Ramos (cell line): ENCODE results near the gene RAB11B.
"Not testable (repeated sequence)": the region's sequence is repeated elsewhere in the genome, so short reads cannot be mapped to it uniquely, and the experiment has no call there.

Experiments
- in situ Hi-C: fragments of 300-500 bp; cut with MboI; formaldehyde crosslinking; loops from one replicate; pipeline ENCODE4 v1.14.3; 2022; ENCODE audit warnings: low sequenced_read_pairs; ENCODE audit not compliant: unreplicated experiment

Gene RAB11B

GRCh38 chr19:8389891-8390616 lies at the start of gene RAB11B:
RAB11B (plus strand) TSS chr19:8390360; CDS start chr19:8390417, 57 bp downstream.
- in situ Hi-C loops = no loop called here

- in situ Hi-C loops = not testable (repeated sequence)
These were observed 48.7 kb upstream of the RAB11B start for GRCh38 chr19:8341504-8341903.

DNA sequence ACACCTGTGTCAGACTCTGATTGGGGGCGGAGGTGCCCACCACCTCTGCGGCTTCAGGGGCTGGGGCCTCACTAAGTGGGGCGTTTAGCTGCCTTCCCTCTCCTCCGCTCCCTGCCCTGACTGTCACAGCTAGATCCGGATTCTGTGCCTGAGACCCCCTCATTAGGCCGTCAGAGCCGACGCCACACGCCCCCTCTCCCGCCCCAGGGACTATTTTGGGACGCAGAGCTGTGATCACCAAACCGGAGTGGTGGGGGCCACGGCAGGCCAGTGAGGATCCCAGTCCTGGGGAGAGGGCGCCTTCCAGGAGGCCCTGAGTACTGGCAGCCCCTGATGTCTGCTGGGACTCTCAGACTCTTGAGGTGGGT lies 47.9 kb upstream of the RAB11B start:
- in situ Hi-C loops = no loop called here

DNA sequence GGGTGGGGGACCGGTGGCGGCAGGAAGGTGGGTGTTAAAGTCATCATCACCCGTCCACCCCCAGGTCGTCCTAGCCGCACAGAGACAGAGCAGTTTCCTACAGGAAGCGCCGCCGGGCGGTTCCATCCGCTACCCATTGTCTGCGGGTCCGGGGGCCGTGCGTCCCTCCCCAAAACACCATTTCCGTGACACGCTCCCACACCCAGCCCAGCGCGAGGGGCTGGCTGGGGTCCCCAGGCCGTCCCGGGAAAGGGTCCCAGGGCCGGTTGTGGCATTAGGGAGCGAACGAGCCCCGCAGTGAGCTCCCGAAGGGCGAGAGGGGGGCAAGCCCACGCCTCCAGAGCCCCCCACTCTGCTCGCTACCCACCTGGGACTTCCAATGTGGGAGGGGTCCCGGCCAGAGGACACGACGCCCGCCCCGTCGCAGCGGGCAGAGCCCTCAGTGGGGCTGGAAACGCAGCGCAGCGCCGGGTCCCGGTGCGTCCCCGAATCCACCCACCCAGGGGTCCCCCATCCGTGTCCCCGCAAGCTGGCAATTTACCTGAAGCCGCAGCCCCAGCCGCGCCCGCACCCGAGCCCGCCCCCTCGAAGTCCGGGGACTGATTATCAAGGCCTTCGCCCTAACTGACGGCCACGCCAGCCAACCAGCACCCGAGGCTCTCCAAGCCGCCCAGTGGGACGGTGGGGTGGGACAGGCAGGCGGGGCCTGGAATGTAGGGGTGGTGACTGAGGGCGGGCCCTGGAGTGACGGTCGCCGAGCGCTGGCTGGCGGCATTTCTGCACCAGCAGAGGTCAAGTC lies 47.3 kb upstream of the RAB11B start, which contains the start of gene KANK3:
KANK3 (minus strand) TSS at position 579 of the 799 bp plus-strand sequence. CDS start 5,434 bp downstream, outside the sequence.
- in situ Hi-C loops = no loop called here

- in situ Hi-C loops = no loop called here
These were observed 46.7 kb upstream of the RAB11B start for GRCh38 chr19:8343483-8343844.

GRCh38 chr19:8349629-8350372 lies 40.4 kb upstream of the RAB11B start:
- in situ Hi-C loops = loop anchor here (10.0 kb wide), 1 partner anchor 225 kb away; the partner anchor contains the start of gene MYO1F

- in situ Hi-C loops = loop anchor here (10.0 kb wide), 1 partner anchor 223 kb away; the partner anchor contains the start of gene MYO1F
These were observed 37.9 kb upstream of the RAB11B start for GRCh38 chr19:8352134-8352827.

- in situ Hi-C loops = loop anchor here (10.0 kb wide), 1 partner anchor 222 kb away; the partner anchor contains the start of gene MYO1F
These were observed 37.3 kb upstream of the RAB11B start for GRCh38 chr19:8352845-8353244.

DNA sequence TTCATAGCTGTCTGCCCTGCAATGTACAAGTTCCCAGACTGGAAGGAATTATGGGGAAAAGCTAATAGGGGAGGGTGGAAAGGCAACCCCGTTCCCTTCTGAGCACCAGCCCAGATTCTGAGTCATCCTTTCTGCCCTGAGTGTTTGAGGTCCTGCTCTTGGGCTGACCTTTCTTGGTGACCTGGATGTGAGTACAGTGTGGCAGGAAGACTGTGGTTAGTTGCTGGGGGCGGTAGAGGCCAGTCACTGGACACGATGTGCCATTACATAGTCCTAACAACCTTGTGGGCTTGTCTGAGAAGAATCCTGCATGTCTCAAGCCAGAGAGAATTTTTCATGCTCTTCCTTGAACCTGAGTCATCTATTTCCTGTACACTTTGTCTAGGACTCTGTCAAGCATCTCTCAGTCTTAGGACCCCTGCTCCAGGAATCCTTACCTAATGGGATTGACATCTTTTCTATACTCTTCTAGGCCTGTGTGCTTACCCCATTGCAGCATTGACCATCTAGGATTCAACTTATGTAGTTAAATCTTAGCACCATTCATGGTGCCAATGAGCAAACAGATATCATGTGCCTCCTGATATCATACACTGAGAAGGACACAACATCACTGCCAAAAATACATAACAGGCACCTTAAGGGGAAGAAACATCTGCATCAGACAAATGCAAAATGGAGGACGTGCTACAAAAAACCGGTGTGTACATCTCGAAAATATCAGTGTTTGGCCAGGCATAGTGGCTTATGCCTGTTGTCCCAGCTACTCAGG lies 34.3 kb upstream of the RAB11B start:
- in situ Hi-C loops = loop anchor here (10.0 kb wide), 1 partner anchor 219 kb away; the partner anchor contains the start of gene MYO1F

DNA sequence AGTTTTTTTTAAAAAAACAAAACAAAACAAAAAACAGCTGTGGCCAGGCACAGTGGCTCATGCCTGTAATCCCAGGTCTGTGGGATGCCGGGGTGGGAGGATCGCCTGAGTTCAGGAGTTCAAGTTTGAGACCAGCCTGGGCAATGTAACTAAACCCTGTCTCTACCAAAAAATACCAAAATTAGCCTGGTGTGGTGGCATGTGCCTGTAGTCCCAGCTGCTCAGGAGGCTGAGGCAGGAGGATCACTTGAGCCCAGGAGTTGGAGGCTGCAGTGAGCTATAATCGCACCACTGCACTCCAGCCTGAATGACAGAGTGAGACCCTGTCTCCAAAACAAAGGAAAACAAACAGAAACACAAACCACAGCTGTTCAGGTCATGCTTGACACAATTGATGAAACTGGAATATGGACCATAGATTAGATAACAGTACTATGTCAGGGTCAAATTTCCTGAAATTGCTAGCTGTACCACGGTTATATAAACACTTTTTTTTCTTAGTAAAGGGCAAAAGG lies 33.1 kb upstream of the RAB11B start:
- in situ Hi-C loops = loop anchor here (10.0 kb wide), 1 partner anchor 218 kb away; the partner anchor contains the start of gene MYO1F

DNA sequence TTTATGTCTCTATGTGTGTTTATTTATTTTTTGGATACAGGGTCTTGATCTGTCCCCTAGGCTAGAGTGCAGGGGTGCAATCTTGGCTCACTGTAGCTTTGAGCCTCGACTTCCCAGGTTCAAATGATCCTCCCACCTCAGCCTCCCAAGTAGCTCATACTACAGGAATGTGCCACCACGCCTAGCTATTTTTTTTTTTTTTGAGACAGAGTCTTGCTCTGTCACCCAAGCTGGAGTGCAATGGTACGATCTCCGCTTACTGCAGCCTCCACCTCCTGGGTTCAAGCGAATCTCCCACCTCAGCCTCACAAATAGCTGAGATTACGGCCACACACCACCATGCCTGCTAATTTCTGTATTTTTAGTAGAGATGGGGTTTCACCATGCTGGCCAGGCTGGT lies 31.2 kb upstream of the RAB11B start:
- in situ Hi-C loops = loop anchor here (10.0 kb wide), 1 partner anchor 216 kb away; the partner anchor contains the start of gene MYO1F

DNA sequence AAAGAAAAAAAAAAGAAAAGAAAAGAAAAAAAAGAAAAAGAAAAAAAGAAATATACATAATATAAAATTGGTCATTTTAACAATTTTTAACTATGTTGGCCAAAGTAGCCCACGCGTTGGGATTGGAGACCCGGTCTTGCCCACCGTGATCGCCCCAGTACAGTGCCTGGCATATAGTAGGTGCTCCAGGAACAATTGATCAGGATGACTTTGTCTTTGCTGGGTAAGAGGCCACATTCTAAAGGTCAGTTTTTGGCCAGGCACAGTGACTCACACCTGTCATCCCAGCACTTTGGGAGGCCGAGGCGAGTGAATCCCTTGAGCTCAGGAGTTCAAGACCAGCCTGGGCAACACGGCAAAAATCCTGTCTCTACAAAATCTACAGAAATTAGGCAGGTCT lies 30.0 kb upstream of the RAB11B start:
- in situ Hi-C loops = no loop called here

- in situ Hi-C loops = no loop called here
These were observed 28.0 kb upstream of the RAB11B start for GRCh38 chr19:8361921-8362793.

GRCh38 chr19:8363803-8364771 lies 26.1 kb upstream of the RAB11B start, which contains the start of gene ANGPTL4:
ANGPTL4 (plus strand) TSS chr19:8364155; CDS start chr19:8364322, 167 bp downstream.
- in situ Hi-C loops = no loop called here

- in situ Hi-C loops = no loop called here
These were observed 24.0 kb upstream of the RAB11B start for GRCh38 chr19:8366121-8366581.

DNA sequence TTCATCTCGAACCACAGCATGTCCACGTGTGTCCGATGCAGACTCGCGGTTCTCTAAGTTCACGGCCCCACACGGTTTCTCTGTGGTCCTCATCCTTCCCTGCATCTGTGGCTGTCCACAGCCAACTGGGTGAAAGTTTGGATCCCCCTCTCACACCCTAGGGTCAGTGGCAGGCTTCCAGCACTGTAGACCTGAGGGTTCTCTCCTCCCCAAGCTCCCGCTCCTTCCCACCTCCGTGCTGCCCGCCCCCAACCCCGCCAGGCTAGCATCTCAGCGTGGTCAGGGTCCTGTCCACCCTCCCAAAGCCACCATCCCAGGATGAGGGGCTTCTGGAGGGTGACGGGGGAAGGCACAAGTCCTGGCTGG lies 23.2 kb upstream of the RAB11B start:
- in situ Hi-C loops = no loop called here
